Measurements from ENCODE around the gene KIRREL1. TPM values are rescaled to one million over a fixed set of nuclear protein-coding genes. Genes with fewer than 3 reads are reported as not detected.

Gene KIRREL1
- total and polyA plus RNA-seq, 2 of the 8 experiments (the other 6 are each of a cell fraction or from before 2014, with no cell fraction given) = 14.2 to 39.0 TPM

- TF ChIP-seq KDM4A (IDR thresholded peaks at IDR 0.05; ENCODE audit: low read depth, low read length, severe bottlenecking) (no peak), HDAC2 (IDR thresholded peaks at IDR 0.05; ENCODE audit: borderline replicate concordance in 1 of 2, low read depth in 2 of 2, low read length in 2 of 2) (no peak), BACH1 (IDR thresholded peaks at IDR 0.05; ENCODE audit: low read length) (no peak), EP300 (IDR thresholded peaks at IDR 0.05; ENCODE audit: borderline replicate concordance in 1 of 2, low read depth in 2 of 2, low read length in 2 of 2) (no peak), SP1 (IDR thresholded peaks at IDR 0.05; ENCODE audit: low read depth, low read length) (no peak), SUZ12 (IDR thresholded peaks at IDR 0.05; ENCODE audit: low read length) (no peak), EGR1 (IDR thresholded peaks at IDR 0.05; ENCODE audit: borderline replicate concordance, low read depth, low read length) (no peak), NRF1 (IDR thresholded peaks at IDR 0.05; ENCODE audit: low read depth, low read length) (no peak), RFX5 (IDR thresholded peaks at IDR 0.05; ENCODE audit: borderline replicate concordance, low read depth, low read length) (no peak)
These were observed 44.5 kb downstream of the KIRREL1 start (continued) for GRCh38 chr1:158037866-158038359.
